NK-92 (cell line): ENCODE data around the gene HLA-DRB1.
"Not testable (repeated sequence)": the region's sequence is repeated elsewhere in the genome, so short reads cannot be mapped to it uniquely, and the experiment has no call there.

Experiments
- DNase-seq: peaks from one replicate; lab custom pipeline; 2025; ENCODE audit not compliant: unreplicated experiment; lab: John Stamatoyannopoulos, UW

Gene HLA-DRB1

DNA sequence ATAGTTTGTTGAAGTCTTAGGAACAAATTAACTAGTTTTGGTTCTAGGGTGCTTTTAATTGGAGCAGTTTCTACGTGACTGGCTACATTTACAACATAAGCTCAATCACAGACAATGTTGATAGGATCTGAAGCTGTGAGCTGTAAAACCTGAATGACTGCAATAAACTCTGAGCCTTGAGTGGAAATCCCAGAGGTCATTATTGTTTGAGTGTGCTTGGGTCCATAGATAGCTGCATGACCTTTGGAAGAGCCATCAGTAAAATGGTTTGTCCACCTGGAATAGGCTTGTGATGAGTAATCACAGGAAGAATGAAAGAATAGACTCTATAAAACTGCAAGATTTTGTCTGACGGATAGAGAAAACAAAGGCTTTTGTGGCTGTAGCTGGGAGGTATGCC, 26.7 kb downstream of the HLA-DRB1 start:
- no peak for DNase-seq

DNA sequence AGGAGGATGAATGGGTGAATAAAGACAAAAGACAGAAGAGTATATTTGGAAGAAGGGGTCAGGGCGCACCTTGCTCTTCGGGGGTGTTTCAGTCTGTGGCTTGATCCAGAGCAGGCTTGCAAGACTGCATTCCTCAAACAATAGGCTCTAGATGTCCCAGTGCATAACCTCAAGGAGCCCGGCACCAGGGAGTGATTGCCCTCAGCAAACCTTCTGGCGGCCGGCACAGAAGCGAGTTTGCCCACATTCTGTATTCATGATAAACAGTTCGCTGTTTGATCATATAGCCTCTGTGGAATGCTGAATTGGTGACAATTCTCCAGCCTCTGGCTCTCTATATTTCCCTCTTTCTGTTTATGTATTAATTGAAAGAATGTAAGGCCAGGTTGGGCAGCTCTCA, 29.9 kb downstream of the HLA-DRB1 start:
- no peak for DNase-seq

DNA sequence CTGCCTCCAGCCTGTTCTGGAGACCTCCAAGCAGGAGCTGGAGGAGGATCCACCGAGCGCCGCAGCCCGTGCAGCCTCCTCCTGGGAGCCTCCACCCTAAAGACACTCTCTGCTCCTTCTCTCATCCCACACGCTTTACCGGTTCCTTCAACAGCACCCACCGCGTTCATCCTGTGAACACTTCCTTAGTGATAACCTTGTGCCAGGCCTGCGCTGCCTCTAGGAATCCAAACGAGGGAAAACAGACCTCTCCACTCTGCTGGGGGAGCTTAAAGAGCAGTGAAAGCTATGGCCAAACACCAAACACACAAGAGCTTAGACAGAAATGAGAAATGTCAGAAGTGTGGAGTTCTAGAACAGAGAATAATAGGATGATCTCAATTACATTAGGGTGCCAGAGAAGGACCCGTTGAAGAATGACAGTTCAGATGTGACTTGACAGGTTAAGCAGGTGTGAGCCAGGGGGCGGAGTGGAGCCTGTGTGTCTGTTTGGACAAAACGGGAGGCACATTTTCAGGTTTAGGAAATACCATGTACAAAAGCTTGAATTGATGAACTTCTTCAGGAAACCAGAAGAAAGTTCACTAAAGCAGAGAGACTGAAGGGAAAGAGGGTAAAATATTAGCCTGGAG, 31.1 kb downstream of the HLA-DRB1 start:
- DNase-seq = no peak

DNA sequence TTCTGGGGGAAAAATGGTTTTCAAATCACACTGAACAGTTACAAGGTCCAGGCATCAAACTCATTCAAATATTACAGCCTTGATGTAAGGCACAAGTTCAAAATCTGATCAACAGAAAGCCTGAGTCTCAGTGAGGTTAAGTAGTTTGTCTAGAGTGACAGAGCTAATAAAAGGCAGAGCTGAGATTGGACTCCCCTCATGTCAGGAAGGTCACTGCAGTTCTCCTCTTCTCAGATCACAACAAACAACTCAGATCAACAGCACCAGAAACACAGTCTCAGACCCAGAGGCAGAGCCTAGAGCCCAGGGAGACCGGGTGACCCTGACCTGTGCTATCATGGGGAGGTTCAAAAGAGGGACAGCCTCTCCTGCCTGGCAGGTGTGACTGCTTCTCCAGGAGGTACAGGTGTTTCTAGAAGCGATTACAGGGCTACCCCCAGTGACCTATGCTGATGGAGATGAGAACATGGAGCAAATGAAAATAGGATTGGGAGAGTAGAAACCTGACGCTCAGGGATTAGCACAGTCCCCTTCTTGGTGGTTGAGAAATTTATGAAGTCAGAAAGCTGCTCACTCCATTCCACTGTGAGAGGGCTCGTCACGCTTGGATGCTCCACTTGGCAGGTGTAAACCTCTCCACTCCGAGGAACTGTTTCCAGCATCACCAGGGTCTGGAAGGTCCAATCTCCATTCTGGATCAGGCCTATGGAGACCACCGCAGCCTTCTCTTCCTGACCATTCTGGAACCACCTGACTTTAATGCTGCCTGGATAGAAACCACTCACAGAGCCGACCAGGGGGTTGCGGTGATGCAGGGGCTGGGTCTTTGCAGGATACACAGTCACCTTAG, 35.3 kb downstream of the HLA-DRB1 start:
- DNase-seq = no peak

DNA sequence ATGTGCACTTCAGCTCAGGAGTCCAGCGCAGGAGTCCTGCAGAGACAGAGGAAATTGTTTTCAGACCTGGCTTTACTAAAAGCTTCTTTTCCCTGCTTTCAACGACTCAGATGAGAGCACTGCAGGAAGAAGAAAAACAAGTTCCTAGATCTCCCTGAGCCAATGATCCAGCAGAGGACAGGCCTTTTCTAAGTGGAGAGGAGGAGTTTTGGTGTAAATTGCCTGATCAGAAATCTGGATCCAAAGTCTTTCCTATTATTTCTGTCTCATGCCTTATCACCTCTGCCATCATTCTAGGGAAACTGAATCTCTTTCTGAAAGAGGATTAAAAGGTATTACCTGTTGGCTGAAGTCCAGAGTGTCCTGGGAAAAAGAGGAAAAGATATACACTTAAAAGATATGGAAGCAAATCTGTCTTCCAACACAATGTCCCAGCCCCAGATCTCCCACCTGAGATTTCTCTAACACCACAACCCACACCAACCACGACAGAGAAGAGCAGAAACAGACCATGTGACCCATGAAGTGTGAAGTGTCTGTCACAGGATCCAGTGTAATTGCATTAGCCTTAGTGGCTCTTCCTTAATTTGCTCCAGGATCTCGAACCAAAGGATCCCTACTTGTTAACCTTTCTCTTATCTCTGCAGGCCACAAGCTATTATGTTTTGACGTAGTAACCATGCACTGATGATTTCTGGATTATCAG, 36.5 kb downstream of the HLA-DRB1 start:
- no peak for DNase-seq

DNA sequence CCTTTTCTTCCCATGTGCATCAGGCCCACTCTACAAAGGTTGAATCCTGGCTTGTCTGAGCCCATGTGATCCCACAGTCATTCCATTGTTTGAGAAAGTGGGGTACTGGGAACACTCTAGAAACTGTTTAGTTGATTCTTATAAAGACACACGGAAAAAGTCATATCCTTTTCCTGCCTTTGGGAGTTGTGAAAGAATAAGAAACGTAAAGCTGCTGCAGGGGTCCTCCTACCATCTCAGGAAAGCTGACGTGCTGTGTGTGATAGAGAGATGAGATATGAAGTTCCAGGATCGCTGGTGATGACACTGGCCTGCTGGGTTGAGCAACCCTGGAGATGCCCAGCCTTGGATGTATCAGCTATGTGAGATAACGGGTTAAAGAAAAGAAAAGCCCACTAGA, 38.2 kb downstream of the HLA-DRB1 start:
- no peak for DNase-seq

DNA sequence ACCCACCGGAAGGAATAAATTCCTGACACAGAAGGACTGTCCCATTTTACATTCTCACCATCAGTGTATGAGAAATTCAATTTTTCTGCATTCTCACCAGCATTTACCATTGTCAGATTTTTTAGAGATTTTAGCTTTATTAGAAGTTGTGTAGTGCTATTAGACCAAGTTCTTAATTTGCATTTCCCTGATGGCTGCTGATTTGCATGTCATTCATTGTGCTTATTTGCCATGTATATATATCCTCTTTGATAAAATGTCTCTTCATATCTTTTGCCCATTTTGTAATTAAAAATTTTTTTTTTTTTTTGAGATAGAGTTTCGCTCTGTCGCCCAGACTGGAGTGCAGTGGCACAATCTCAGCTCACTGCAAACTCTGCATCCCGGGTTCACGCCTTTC, 49.8 kb downstream of the HLA-DRB1 start:
- DNase-seq = no peak

DNA sequence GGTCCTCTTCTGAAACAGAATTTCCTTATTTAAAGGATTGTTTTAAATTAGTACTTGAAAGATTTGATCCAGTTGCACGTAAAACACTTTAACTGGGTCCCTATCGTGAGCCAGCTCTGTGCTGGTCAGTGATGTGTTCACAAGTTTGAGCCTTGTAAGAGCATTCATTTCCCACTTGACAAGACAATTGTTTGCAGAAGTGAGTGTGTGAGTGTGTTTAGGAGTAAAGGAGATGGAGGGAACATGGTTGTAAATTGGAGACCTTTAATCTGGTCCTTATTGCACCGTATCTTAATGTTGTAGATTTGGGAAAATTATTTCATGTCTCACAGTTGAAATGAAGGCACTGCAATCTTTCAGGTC, 59.2 kb downstream of the HLA-DRB1 start:
- not testable (repeated sequence) for DNase-seq

DNA sequence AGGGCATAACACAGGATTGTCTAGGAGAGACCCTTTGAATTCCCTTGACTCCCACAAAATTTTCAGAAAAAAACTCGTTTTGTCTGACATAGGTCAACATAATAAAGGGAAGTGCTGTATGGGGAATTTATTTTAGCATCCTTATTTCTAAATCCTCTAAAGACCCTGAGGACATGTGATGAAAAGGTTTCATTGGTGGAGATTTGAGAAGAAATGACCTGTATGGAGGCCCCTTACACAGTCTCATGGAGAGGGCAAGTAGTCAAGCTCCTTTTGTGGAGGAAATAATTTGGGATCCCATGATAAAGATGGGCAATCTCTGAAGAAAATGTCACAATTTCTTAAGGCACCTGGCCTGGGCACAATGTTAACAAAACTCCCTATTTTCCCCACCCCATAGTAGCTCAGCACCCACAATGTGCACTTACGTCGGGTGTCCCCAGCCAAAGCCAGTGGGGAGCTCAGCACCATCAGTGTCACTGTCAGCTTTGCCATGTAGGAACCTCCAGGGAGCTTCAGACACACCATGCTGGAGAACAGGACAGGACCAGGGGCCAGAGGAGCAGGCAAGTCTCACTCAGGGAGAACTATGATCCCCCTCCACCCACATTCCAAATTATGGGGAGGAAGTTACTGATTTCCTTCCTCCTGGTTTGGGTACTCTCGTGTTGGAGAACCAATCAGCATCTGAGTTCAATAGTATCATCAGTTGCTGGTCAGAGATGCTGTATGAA, 59.8 kb downstream of the HLA-DRB1 start, which contains the start of gene HLA-DRB5:
Gene HLA-DRB5 (minus strand): TSS at position 591 of the 734 bp plus-strand sequence. CDS start 63 bp downstream, at position 528.
- DNase-seq = no peak
